Measurements from ENCODE around the gene NUBP1. TPM values are rescaled to one million over a fixed set of nuclear protein-coding genes. Genes with fewer than 3 reads are reported as not detected.

Gene NUBP1
- total RNA-seq, 1 experiment from 2014 or later = 28.9 TPM

DNA sequence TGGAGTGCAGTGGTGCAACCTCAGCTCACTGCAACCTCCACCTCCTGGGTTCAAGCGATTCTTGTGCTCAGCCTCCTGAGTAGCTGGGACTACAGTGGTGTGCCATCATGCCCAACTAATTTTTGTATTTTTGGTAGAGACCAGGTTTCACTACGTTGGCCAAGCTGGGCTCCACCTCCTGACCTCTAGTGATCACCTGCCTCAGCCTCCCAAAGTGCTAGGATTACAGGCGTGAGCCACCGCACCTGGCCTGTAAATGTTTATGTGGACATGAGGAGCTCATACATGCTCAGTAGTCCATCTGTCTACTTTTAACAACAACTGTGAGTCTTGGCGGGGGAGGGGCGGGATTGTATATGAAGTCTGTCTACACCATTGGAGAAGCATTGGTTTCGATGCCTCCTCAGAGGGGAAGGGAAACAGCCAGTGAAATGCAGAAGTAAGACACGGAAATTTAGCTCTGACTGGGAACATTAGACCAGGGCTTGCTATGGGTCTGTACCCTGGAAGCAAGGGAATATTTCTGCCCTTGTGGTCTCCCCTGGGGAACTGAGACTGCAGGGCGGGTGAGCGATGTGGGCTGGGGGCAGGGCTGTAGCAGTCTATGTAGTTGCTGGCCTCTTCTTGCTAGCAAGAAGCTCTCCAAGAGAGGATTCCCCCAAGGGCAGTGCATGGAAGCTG lies 9.3 kb downstream of the NUBP1 start:
- H3K27me3 ChIP-seq (ENCODE audit: insufficient read depth, low read depth) = no peaks in the 10 kb centered on the region
- TF ChIP-seq, protein P1, sequence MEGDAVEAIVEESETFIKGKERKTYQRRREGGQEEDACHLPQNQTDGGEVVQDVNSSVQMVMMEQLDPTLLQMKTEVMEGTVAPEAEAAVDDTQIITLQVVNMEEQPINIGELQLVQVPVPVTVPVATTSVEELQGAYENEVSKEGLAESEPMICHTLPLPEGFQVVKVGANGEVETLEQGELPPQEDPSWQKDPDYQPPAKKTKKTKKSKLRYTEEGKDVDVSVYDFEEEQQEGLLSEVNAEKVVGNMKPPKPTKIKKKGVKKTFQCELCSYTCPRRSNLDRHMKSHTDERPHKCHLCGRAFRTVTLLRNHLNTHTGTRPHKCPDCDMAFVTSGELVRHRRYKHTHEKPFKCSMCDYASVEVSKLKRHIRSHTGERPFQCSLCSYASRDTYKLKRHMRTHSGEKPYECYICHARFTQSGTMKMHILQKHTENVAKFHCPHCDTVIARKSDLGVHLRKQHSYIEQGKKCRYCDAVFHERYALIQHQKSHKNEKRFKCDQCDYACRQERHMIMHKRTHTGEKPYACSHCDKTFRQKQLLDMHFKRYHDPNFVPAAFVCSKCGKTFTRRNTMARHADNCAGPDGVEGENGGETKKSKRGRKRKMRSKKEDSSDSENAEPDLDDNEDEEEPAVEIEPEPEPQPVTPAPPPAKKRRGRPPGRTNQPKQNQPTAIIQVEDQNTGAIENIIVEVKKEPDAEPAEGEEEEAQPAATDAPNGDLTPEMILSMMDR (conservative IDR thresholded peaks at IDR 0.05) = no peak
- TF ChIP-seq EZH2 (IDR thresholded peaks at IDR 0.05; ENCODE audit: low read depth) = no peak
- H3K27ac ChIP-seq = no peak overlapping the region
- H3K4me1 ChIP-seq (replicated peaks; ENCODE audit: insufficient read depth) = peaks cover 13% of the 10 kb centered on the region
- BruUV-seq (replicated peaks) = no TSS peak
- H3K79me2 ChIP-seq (ENCODE audit: low read depth) = no peaks in the 10 kb centered on the region
- no peak for DNase-seq
- POLR2A ChIA-PET (ENCODE audit: unreplicated experiment) = no interaction called here
- H3K4me2 ChIP-seq = no peak overlapping the region
- no peaks in the 10 kb centered on the region for H4K20me1 ChIP-seq (ENCODE audit: insufficient read depth)
- H3K4me3 ChIP-seq = no peak overlapping the region
- H3F3A ChIP-seq (ENCODE audit: insufficient read depth, low read depth) = peaks cover 7% of the 10 kb centered on the region; the same call in 1 of the 2 replicates
- CTCF ChIA-PET = no interaction called here
- H3K36me3 ChIP-seq (ENCODE audit: low read depth) = 0 out of 2 replicates have a peak, but pooled peaks cover 4% of the 10 kb centered on the region
- intact Hi-C loops (cut with micrococcal nuclease; ENCODE audit: unreplicated experiment) = loop anchor here (10.0 kb wide), 1 partner anchor 72 kb away; no protein-coding TSS in a partner anchor
- no peak overlapping the region for H2AFZ ChIP-seq
- no peaks in the 10 kb centered on the region for H3K9me2 ChIP-seq (ENCODE audit: insufficient read depth)
- H3K9me3 ChIP-seq (ENCODE audit: insufficient read depth, low read depth) = no peaks in the 10 kb centered on the region

DNA sequence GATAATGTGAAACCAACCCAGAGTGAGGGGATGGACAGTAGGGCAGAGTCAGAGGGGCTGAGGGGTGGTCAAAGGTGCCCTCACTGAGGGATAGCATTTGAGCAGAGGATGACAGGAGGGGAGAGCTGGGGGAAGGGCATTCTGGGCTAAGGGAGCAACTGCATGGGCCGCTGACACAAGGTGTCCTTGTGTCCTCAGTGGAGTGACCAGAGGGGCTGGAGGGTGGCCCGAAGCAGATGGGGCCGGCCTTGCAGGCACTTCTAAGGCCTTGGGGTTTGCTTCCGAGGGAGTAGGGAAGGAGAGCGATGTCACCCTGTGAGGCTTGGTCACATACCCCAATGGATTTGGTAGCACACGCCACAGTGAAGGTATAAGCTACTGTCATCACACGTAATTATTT lies 10.0 kb downstream of the NUBP1 start:
- ChIA-PET POLR2A (ENCODE audit: unreplicated experiment) (no interaction called here), CTCF (no interaction called here)
- no peak overlapping the region for H3K27ac ChIP-seq
- BruUV-seq (replicated peaks) = no TSS peak
- H3K4me2 ChIP-seq = no peak overlapping the region
- H2AFZ ChIP-seq = no peak overlapping the region
- peaks cover 13% of the 10 kb centered on the region for H3K4me1 ChIP-seq (replicated peaks; ENCODE audit: insufficient read depth)
- no peak for DNase-seq
- no peaks in the 10 kb centered on the region for H4K20me1 ChIP-seq (ENCODE audit: insufficient read depth)
- TF ChIP-seq, protein P1 (conservative IDR thresholded peaks at IDR 0.05) = no peak
- H3K36me3 ChIP-seq (ENCODE audit: low read depth) = no peaks in the 10 kb centered on the region
- H3K9me2 ChIP-seq (ENCODE audit: insufficient read depth) = no peaks in the 10 kb centered on the region
- H3K4me3 ChIP-seq = no peak overlapping the region
- intact Hi-C loops (cut with micrococcal nuclease; ENCODE audit: unreplicated experiment) = loop anchor here (10.0 kb wide), 1 partner anchor 71 kb away; no protein-coding TSS in a partner anchor
- H3K27me3 ChIP-seq (ENCODE audit: insufficient read depth, low read depth) = no peaks in the 10 kb centered on the region
- H3K9me3 ChIP-seq (ENCODE audit: insufficient read depth, low read depth) = no peaks in the 10 kb centered on the region
- peaks cover 7% of the 10 kb centered on the region; the same call in 1 of the 2 replicates for H3F3A ChIP-seq (ENCODE audit: insufficient read depth, low read depth)
- H3K79me2 ChIP-seq (ENCODE audit: low read depth) = no peaks in the 10 kb centered on the region

DNA sequence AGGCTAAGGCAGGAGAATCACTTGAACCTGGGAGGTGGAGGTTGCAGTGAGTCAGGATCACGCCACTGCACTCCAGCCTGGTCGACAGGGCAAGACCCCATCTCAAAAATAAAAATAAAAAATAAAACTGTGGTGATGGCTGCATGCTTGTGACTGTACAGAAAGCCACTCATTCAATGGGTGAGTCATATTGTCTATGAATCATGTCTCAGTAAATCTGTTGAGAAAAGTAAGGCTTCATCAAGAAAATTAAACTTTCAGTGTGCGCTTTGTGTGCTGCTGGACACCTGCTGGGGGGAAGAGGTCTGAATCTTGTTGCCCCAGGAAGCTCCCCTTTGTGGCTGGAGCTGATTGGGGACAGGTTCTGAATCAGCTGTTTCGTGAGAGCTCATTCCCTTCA lies 11.3 kb downstream of the NUBP1 start:
- H3K36me3 ChIP-seq (ENCODE audit: low read depth) = no peaks in the 10 kb centered on the region
- TF ChIP-seq EZH2 (IDR thresholded peaks at IDR 0.05; ENCODE audit: low read depth) = no peak
- TF ChIP-seq, protein P1 (conservative IDR thresholded peaks at IDR 0.05) = no peak
- peak; percentile 18 to 62 for DNase-seq
- no peaks in the 10 kb centered on the region for H4K20me1 ChIP-seq (ENCODE audit: insufficient read depth)
- H3K27ac ChIP-seq = peak overlapping the region; percentile 50
- no peaks in the 10 kb centered on the region for H3K79me2 ChIP-seq (ENCODE audit: low read depth)
- ChIA-PET POLR2A (ENCODE audit: unreplicated experiment) (no interaction called here), CTCF (no interaction called here)
- BruUV-seq (replicated peaks) = no TSS peak
- peaks cover 7% of the 10 kb centered on the region; the same call in 1 of the 2 replicates for H3F3A ChIP-seq (ENCODE audit: insufficient read depth, low read depth)
- H2AFZ ChIP-seq = no peak overlapping the region
- intact Hi-C loops (cut with micrococcal nuclease; ENCODE audit: unreplicated experiment) = loop anchor here (10.0 kb wide), 1 partner anchor 70 kb away; no protein-coding TSS in a partner anchor
- no peaks in the 10 kb centered on the region for H3K27me3 ChIP-seq (ENCODE audit: insufficient read depth, low read depth)
- H3K9me3 ChIP-seq (ENCODE audit: insufficient read depth, low read depth) = no peaks in the 10 kb centered on the region
- no peaks in the 10 kb centered on the region for H3K9me2 ChIP-seq (ENCODE audit: insufficient read depth)
- peak overlapping the region; percentile 13; the same call in 1 of the 2 replicates for H3K4me2 ChIP-seq
- peaks cover 13% of the 10 kb centered on the region for H3K4me1 ChIP-seq (replicated peaks; ENCODE audit: insufficient read depth)
- H3K4me3 ChIP-seq = no peak overlapping the region
